GM12872 (cell line): ENCODE data around the gene ZNF610.

Experiments used
- TF ChIP-seq, protein P1 (sequence below): IDR thresholded peaks from 3 replicates; pipeline ENCODE4 v1.5.1; 2011; ENCODE audit warnings: low read depth, mild to moderate bottlenecking, low read length, moderate library complexity; ENCODE audit not compliant: insufficient read depth

The ZNF610 gene

DNA sequence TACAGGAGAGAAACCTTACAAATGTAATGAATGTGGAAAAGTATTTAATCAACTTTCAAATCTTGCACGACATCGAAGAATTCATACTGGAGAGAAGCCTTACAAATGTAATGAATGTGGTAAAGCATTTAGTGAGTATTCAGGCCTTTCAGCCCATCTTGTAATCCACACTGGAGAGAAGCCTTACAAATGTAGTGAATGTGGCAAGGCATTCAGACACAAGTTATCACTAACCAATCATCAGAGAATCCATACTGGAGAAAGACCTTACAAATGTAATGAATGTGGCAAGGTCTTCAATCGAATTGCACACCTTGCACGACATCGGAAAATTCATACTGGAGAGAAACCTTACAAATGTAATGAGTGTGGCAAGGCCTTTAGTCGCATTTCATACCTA is 13.6 kb upstream of the ZNF610 start:
- TF ChIP-seq, protein P1, sequence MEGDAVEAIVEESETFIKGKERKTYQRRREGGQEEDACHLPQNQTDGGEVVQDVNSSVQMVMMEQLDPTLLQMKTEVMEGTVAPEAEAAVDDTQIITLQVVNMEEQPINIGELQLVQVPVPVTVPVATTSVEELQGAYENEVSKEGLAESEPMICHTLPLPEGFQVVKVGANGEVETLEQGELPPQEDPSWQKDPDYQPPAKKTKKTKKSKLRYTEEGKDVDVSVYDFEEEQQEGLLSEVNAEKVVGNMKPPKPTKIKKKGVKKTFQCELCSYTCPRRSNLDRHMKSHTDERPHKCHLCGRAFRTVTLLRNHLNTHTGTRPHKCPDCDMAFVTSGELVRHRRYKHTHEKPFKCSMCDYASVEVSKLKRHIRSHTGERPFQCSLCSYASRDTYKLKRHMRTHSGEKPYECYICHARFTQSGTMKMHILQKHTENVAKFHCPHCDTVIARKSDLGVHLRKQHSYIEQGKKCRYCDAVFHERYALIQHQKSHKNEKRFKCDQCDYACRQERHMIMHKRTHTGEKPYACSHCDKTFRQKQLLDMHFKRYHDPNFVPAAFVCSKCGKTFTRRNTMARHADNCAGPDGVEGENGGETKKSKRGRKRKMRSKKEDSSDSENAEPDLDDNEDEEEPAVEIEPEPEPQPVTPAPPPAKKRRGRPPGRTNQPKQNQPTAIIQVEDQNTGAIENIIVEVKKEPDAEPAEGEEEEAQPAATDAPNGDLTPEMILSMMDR = no peak

DNA sequence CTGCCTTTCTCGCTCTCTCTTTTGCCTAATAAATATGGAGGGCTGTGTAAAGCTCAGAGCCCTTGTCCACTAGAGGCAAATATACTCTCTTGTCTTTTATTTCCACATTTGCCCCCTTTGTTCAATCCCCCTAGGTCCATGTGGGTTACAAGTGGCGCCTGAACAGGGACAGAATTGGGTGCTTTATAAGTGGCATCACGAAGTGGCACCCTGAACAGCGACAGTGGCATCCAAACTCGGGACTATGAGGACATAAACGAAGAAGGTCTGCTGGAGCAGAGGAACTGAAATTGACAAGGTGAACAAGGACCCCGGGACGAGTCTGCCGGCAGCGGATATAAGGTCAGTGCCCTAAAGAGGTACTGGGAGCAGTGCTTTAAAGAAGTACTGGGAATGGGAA is 4.3 kb upstream of the ZNF610 start:
- TF ChIP-seq, protein P1 = no peak

GRCh38 chr19:52335768-52336116 is 301 bp upstream of the ZNF610 start:
- TF ChIP-seq, protein P1 = no peak

GRCh38 chr19:52336791-52337381 is 843 bp downstream of the ZNF610 start:
- TF ChIP-seq, protein P1 = no peak

- TF ChIP-seq, protein P1 = peak; percentile 56
Measured at GRCh38 chr19:52343548-52343947, 7.5 kb downstream of the ZNF610 start.

DNA sequence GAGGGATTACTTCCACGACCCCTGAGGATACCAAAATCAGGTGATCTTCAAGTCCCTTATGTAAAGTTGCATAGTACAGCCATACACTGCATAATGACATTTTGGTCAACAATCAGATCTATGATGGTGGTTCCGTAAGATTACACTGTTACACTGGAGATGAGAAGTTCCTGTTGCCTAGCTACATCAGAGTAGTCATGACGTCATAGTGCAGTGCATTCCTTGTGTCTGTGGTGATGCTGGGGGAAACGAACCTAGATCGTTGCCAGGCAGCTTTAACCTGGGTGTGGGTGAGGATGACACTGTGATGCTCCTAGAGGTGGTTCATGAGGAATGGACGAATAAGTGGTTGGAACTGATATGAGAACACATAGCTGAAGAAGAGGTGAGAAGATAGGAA is 9.1 kb downstream of the ZNF610 start:
- TF ChIP-seq, protein P1 = no peak

DNA sequence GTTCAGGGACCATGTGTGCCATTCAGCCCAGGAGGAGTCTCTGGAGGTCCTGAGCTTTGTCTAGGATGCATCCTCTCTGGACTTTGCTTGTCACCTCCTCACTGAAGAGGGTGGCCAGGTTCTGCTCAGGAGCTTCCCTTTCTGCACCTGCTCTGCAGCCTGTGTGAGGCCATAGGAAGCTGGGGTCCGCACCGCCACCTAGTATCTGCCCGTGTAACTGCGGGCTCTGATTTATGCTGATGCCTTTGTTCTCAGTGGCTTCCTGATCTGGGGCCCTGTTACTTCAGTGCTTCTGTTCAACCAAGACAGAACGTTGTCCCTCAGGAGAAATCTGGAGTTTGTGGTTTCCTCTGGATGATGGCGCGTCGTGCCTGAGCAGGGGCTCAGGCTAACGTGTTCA is 15.5 kb downstream of the ZNF610 start:
- TF ChIP-seq, protein P1 = 0 out of 3 replicates have a peak, but pooled peaks have one; percentile 12
